GM18861 (cell line): ENCODE measurements around the gene RAB32.
"Not testable (repeated sequence)": the region's sequence is repeated elsewhere in the genome, so short reads cannot be mapped to it uniquely, and the experiment has no call there.

Experiments
- ATAC-seq: cut with Tn5 transposase; IDR thresholded peaks from one replicate; pipeline ENCODE4 v1.9.1; 2021; ENCODE audit not compliant: unreplicated experiment

RAB32 gene

DNA sequence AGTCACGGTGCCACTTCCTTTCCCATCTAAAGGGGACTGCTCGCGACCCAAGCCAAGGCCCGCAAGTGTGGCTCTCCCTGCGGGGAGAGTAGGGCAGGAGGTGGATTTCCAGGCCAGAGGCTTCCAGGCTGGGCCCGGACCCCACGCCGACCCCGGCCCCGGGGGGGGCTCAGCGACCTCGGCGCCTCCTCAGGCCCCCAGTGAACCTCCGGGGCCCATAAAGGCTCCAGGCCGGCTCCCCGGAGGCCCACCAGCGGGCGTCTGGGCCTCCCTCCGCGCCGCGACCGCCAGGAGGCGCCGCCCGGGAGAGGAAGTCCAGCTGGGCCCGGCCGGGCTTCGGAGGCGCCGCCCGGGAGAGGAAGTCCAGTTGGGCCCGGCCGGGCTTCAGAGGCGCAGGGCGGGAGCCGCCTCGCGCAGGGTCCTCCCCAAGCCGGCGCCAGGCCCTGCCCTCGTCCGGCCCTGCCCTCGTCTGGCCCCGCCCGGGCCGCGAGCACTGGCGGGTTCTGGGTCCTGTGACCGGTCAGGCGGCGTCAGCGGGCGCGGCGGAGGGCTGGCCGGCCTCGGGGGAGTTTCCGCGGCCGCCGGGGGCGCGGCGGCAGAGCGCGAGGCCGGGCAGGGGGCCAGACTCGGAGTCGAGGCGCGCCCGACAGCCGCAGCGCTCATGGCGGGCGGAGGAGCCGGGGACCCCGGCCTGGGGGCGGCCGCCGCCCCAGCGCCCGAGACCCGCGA, at the start of gene RAB32:
TSS of gene RAB32 (plus strand) at position 623 of the 729 bp plus-strand sequence. CDS start at position 662, 39 bp downstream.
- peak; percentile 77 for ATAC-seq

DNA sequence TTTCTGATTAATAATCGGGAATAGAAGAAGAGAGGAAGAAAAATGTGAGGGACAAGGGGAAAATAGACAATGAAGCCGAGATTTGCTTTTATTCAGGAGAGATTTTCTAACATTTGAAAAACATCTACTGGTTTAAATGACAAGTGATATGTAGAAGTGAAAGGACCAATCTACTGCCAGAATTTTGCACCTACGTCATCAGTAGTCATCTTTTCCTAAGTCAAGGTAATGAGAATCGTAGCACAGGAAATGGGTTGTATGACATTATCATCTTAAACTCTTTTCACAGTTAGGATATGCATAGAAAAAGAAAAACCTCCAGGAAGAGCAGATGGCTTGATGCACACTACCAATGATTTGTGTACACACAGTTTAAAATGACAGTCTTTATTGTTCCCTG, 45.3 kb upstream of the RAB32 start:
- ATAC-seq: no peak

- no peak for ATAC-seq
Measured at GRCh38 chr6:146503096-146503495, 40.5 kb upstream of the RAB32 start.

- ATAC-seq: no peak
Measured at GRCh38 chr6:146515212-146515611, 28.4 kb upstream of the RAB32 start.

DNA sequence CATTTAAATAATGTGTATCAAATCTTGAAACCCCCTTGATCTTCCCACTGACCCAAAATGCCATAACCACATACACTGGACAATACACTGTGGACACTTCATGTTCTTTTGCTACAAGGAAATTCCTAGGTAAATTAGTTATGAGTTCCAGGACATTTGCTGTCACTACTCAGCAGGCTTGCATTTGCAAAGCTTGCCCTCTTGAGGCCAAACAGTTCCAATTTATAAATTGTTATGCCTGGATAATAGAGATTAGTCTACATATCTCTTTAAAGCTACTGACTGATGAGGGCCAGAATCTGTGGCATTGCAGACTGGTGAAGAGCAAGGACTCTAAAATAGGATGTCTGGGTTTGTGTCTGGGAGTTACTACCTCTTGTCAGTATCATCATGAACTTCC, 17.4 kb upstream of the RAB32 start:
- ATAC-seq: no peak

DNA sequence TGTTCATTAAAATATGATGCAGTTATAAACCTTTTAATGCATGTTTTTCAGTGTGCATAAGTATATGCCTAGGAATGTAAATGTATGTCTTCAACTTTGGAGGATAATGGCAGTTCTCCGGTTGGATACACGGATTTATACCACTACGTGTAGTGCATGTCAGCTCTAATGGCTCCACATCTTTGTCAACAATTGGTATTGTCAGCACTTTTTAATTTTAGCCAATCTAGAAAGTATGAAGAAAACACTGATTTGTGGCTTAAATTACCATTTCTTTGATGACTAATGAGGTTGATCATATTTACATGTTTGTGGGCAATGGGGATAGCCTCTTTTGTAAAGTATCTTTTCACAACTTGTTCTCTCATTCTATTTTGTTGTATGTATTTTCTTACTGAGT, 10.9 kb upstream of the RAB32 start:
- no peak for ATAC-seq

- ATAC-seq: no peak
Measured at GRCh38 chr6:146542881-146543210, 787 bp upstream of the RAB32 start.

- ATAC-seq: no peak
Measured at GRCh38 chr6:146543940-146544615, 445 bp downstream of the RAB32 start.

DNA sequence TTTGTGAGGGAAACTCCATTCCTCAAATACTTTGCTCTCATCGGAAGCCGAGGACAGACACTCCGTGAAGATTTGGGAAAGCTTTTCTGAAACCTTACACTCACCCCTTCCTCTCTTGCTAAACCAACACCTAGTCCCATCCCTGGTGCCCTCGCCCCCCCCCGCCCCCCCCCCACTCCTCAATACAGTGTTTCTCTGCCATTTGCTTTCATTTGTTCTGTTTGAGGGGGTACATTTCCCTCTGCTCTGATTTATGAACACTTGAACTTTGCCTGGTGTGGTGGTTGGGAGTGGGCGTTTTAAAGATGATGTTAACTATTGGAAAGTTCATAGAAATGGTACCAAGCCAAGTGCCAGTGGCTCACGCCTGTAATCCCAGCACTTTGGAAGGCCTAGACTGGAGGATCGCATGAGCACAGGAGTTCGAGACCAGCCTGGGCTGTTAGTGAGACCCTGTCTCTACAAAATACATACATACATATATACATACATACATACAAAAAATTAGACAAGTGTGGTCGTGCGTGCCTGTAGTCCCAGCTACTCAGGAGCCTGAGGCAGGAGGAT, 1.1 kb downstream of the RAB32 start:
- no peak for ATAC-seq

DNA sequence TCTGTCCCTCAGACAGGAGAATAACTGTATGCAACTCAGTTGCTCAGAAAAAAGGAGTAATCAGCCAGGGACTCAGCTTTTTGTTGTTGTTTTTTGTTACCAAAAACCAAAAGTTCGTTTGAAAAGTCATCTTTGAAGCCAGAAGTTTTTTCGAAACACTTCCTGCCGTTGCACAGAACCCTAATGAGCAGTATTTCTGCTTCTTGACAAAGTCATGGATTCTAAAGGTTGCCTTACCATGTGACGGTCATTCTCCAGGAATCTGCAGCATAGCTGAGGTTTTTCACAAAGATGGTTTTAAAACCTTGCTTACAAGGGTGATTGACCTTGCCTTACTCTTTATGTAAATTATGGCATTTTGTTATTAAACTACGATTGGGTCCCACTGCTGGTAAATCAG, 1.9 kb downstream of the RAB32 start:
- no peak for ATAC-seq

- no peak for ATAC-seq
Measured at GRCh38 chr6:146546443-146547043, 2.9 kb downstream of the RAB32 start.

DNA sequence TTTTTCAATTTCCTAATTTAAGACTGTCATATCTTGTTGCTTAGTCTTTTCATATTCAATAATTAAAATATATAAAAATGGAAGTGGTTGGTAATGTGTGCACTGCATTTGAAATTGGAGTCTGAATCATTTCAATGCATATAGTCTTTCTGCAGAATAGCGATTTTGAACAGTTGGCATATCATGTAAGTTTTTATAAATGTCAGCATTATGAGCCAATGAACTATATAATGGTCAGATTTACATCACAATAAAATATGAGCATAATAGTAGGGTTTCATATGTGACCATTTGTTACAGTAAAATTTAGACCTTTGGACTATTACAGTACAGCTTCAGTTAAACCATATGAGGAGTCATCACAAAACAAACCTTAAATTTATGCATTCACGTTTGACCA, 4.3 kb downstream of the RAB32 start:
- ATAC-seq: no peak

GRCh38 chr6:146548898-146549374, 5.3 kb downstream of the RAB32 start:
- ATAC-seq: no peak

GRCh38 chr6:146550911-146551310, 7.3 kb downstream of the RAB32 start:
- no peak for ATAC-seq

DNA sequence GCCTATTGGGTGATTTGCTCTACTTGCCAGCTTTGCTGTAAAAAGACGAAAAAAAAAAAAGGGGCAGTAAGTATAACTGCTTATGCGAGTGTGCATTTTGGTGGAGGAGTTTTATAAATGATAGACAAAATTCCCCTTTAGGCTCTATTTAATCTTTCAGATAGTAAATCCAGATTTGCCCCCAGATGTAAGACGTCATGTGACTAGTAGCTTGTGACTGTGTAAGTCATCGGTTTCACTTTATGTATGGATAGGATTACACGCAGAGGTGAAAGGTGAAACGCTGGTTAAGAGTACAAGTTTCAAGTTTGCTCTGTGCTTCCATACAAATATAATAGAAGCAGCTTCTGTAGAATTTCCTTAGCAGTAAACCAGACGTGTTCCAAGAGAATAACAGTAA, 7.9 kb downstream of the RAB32 start:
- no peak for ATAC-seq

- ATAC-seq: no peak
Measured at GRCh38 chr6:146553377-146554135, 9.9 kb downstream of the RAB32 start.

DNA sequence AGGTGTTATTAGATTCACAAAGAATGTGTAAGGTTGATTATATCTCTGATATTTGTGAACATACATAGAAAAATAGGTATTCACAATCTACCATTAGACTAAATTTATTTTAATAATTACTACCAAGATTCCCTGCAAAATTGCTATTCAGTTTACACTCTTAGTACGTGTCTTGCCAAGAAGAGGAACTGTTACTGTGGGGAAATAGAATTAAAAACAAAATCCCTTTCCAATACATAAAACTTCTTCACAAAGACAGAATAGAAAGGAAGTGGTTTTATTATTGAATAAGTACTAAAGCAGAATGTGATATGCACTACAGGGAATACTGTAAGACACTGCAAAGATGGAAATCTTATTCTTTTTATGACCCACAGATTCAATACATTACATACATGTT, 17.0 kb downstream of the RAB32 start:
- ATAC-seq: no peak

DNA sequence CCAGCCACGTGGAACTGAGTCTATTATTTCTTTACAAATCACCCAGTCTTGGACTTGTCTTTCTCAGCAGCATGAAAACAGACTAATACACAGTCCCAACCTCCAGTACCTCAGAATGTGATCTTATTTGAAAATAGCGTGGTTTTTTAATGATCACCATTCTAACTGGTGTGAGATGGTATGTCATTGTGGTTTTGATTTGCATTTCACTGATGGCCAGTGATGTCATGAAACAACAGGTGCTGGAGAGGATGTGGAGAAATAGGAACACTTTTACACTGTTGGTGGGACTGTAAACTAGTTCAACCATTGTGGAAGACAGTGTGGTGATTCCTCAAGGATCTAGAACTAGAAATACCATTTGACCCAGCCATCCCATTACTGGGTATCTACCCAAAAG, 23.0 kb downstream of the RAB32 start:
- not testable (repeated sequence) for ATAC-seq

DNA sequence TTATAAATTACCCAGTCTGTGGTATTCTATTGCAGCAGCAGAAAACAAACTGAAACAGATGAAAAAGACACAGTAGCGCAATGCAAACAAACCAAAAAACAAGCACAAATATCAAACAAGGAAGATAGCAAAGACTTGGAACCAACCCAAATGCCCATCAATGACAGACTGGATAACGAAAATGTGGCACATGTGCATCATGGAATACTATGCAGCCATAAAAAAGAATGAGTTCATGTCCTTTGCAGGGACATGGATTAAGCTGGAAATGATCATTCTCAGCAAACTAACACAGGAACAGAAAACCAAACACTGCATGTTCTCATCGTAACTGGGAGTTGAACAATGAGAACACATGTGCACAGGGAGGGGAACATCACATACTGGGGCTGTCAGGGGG, 25.0 kb downstream of the RAB32 start:
- not testable (repeated sequence) for ATAC-seq

GRCh38 chr6:146574211-146574610, 30.6 kb downstream of the RAB32 start:
- ATAC-seq: no peak

DNA sequence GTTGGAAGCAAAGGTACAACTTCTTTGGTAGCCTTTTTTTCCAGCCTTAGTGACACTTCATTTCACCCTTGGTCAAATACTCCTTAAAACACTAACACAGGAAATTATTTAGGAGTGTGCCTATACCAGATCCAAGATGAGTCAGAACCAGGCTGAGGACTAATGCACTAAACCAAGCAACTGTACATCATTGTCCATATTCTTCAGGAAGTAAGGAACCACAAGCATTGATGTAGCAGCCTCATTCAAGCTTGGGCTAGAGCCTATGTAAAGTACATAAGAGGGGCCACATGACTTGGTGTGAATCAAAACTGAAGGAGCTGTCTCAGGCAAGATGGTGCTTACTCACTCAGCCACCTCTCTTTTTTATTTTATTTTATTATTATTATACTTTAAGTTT, 34.4 kb downstream of the RAB32 start:
- no peak for ATAC-seq
